Daoy (cell line): ENCODE results near the gene LIPI. TPM values are rescaled to one million over a fixed set of nuclear protein-coding genes. Genes with fewer than 3 reads are reported as not detected.
"Not testable (repeated sequence)": the region's sequence is repeated elsewhere in the genome, so short reads cannot be mapped to it uniquely, and the experiment has no call there.

Source experiments
- DNase-seq: peaks from one replicate; pipeline ENCODE4 v3.0.0-alpha.2; 2015; ENCODE audit warnings: low read depth
- total RNA-seq: library from RNA; depleted of rRNA; stranded (reverse); fragments of >200 nt; shearing (Covaris generic); gene quantifications from 2 replicates; pipeline ENCODE4 v1.2.3, GENCODE V29; 2014; rRNA removed

Gene LIPI
- total RNA-seq, 1 experiment from 2014 or later: not detected

GRCh38 chr21:14074177-14074576 is 136.6 kb downstream of the LIPI start:
- DNase-seq: no peak

- DNase-seq: no peak
Observed at GRCh38 chr21:14073615-14074014, 137.1 kb downstream of the LIPI start.

- no peak for DNase-seq
Observed at GRCh38 chr21:14072761-14073535, 137.8 kb downstream of the LIPI start.

- DNase-seq: no peak
Observed at GRCh38 chr21:14071902-14072734, 138.6 kb downstream of the LIPI start.

- DNase-seq: no peak
Observed at GRCh38 chr21:14070968-14071367, 139.8 kb downstream of the LIPI start.

- no peak for DNase-seq
Observed at GRCh38 chr21:14070049-14070893, 140.5 kb downstream of the LIPI start.

GRCh38 chr21:14064296-14064645 is 146.5 kb downstream of the LIPI start:
- DNase-seq: no peak

GRCh38 chr21:14063620-14064295 is 147.0 kb downstream of the LIPI start:
- DNase-seq: not testable (repeated sequence)

- DNase-seq: not testable (repeated sequence)
Observed at GRCh38 chr21:14062684-14063083, 148.1 kb downstream of the LIPI start.

GRCh38 chr21:14061820-14062219 is 148.9 kb downstream of the LIPI start:
- DNase-seq: not testable (repeated sequence)

GRCh38 chr21:14058995-14059627 is 151.6 kb downstream of the LIPI start:
- DNase-seq: not testable (repeated sequence)

Other genes starting within 250 kb of the LIPI start
- gene RBM11, start 5.2 kb upstream of the LIPI start, total RNA-seq: 4.1 and 4.4 TPM in 2 replicates
- 63.9 and 69.7 TPM in 2 replicates for gene HSPA13, start 172.2 kb upstream of the LIPI start, total RNA-seq